ENCODE data around the gene TBCA.
"Not testable (repeated sequence)": the region's sequence is repeated elsewhere in the genome, so short reads cannot be mapped to it uniquely, and the experiment has no call there.

TBCA gene

DNA sequence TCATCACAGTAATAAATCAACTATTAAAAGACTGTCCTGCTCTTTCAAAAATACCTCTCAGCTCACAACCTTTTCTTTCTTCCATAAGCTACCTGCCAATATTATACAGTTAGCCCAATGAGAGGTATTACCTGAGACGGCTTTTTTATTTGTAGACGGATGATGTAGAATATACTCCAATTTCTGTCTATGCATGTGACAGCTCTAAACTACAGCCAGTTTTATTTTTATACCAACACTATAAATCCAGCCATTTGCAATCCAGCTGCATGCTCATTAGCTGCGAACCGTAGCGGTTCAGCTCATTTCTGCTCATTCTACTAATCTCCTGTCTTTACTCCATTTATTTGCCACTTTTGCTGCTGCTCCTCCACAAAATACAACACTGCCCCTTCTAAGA lies 51.2 kb downstream of the TBCA start:
- H3K4me1 ChIP-seq (ENCODE audit: insufficient read depth, low read length), result no peaks in the 10 kb centered on the region
- no peaks in the 10 kb centered on the region for H3K27me3 ChIP-seq (ENCODE audit: insufficient read depth, low read length)
- H3K4me3 ChIP-seq (ENCODE audit: low read length), result no peak overlapping the region
- no peaks in the 10 kb centered on the region for H3K9me3 ChIP-seq (ENCODE audit: low read length)
- peaks cover 2% of the 10 kb centered on the region for H3K36me3 ChIP-seq (ENCODE audit: insufficient read depth, low read length)
- H2AFZ ChIP-seq (ENCODE audit: low read depth, low read length), result no peak overlapping the region

- no peak overlapping the region for H3K4me3 ChIP-seq (ENCODE audit: low read length)
- no peaks in the 10 kb centered on the region for H3K9me3 ChIP-seq (ENCODE audit: low read length)
- no peaks in the 10 kb centered on the region for H3K36me3 ChIP-seq (ENCODE audit: insufficient read depth, low read length)
- H2AFZ ChIP-seq (ENCODE audit: low read depth, low read length), result no peak overlapping the region
- H3K27me3 ChIP-seq (ENCODE audit: insufficient read depth, low read length), result no peaks in the 10 kb centered on the region
- peaks cover 2% of the 10 kb centered on the region for H3K4me1 ChIP-seq (ENCODE audit: insufficient read depth, low read length)
These were observed 56.3 kb downstream of the TBCA start for GRCh38 chr5:77719666-77720363.

DNA sequence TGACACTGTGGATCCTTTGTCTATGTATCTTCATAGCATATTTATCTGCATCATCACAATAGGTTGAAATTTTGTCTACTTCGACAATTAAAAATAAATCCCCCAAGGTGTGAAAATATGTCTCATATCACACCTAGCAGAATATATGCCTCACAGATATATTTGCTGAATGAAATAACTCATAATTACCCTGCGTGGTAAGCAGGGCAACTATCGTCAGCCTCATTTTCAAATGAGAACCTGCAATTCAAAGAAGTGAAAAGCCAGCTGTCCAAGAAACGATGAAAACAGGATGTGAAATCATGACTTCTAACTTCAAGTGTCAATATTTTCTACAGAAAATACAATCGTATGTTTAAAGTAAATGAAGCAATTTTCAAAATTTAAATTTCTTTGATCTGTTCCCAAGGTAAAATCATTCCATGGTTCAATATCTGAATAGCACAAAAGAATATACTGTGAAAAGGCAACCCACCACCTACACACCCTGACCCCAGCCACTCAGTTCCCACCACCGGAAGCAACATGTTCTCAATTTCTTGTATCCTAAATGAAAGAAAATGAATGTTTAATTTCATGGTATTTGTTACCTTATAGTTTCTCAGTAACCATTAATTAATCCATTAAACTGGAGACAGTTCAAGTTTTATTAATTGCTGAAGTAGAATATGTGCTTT lies 57.1 kb downstream of the TBCA start:
- Histone ChIP-seq H3K4me3 (ENCODE audit: low read length) (no peak overlapping the region), H3K9me3 (ENCODE audit: low read length) (no peaks in the 10 kb centered on the region), H3K36me3 (ENCODE audit: insufficient read depth, low read length) (no peaks in the 10 kb centered on the region), H3K4me1 (ENCODE audit: insufficient read depth, low read length) (peaks cover 2% of the 10 kb centered on the region), H2AFZ (ENCODE audit: low read depth, low read length) (no peak overlapping the region), H3K27me3 (ENCODE audit: insufficient read depth, low read length) (no peaks in the 10 kb centered on the region)

GRCh38 chr5:77709993-77710685 lies 66.0 kb downstream of the TBCA start:
- H3K9me3 ChIP-seq (ENCODE audit: low read length), result no peaks in the 10 kb centered on the region
- no peaks in the 10 kb centered on the region for H3K27me3 ChIP-seq (ENCODE audit: insufficient read depth, low read length)
- H2AFZ ChIP-seq (ENCODE audit: low read depth, low read length), result no peak overlapping the region
- H3K4me1 ChIP-seq (ENCODE audit: insufficient read depth, low read length), result no peaks in the 10 kb centered on the region
- H3K36me3 ChIP-seq (ENCODE audit: insufficient read depth, low read length), result peaks cover 31% of the 10 kb centered on the region
- no peak overlapping the region for H3K4me3 ChIP-seq (ENCODE audit: low read length)

DNA sequence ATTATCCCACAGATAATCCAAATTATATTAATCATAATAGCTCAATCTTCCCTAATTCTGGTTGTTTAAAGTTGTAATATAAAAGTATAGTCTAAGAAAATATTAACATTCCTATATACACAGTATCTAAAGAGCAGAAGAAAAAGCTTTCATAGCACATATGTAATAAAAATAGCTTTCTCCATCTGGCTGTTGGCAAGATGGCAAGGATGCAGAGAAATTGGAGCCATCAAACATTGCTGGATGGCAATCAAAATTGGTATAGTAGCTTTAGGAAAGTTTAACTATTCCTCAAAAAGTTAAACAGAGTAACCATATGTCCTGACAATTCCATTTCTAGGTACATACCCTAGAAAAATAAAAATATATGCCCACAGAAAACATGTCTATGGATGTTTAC lies 66.8 kb downstream of the TBCA start:
- Histone ChIP-seq H3K4me3 (ENCODE audit: low read length) (no peak overlapping the region), H3K9me3 (ENCODE audit: low read length) (no peaks in the 10 kb centered on the region), H3K27me3 (ENCODE audit: insufficient read depth, low read length) (no peaks in the 10 kb centered on the region), H3K4me1 (ENCODE audit: insufficient read depth, low read length) (no peaks in the 10 kb centered on the region), H2AFZ (ENCODE audit: low read depth, low read length) (no peak overlapping the region), H3K36me3 (ENCODE audit: insufficient read depth, low read length) (peaks cover 39% of the 10 kb centered on the region)

GRCh38 chr5:77707791-77708190 lies 68.3 kb downstream of the TBCA start:
- Histone ChIP-seq H3K27me3 (ENCODE audit: insufficient read depth, low read length) (no peaks in the 10 kb centered on the region), H3K4me3 (ENCODE audit: low read length) (no peak overlapping the region), H3K4me1 (ENCODE audit: insufficient read depth, low read length) (no peaks in the 10 kb centered on the region), H2AFZ (ENCODE audit: low read depth, low read length) (no peak overlapping the region), H3K9me3 (ENCODE audit: low read length) (no peaks in the 10 kb centered on the region), H3K36me3 (ENCODE audit: insufficient read depth, low read length) (peaks cover 51% of the 10 kb centered on the region)

- H3K36me3 ChIP-seq (ENCODE audit: insufficient read depth, low read length), result peaks cover 25% of the 10 kb centered on the region
- not testable (repeated sequence) for H3K4me3 ChIP-seq (ENCODE audit: low read length); H2AFZ ChIP-seq (ENCODE audit: low read depth, low read length); H3K9me3 ChIP-seq (ENCODE audit: low read length); H3K4me1 ChIP-seq (ENCODE audit: insufficient read depth, low read length); H3K27me3 ChIP-seq (ENCODE audit: insufficient read depth, low read length)
These were observed 76.6 kb downstream of the TBCA start for GRCh38 chr5:77699569-77699968.

- H2AFZ ChIP-seq (ENCODE audit: low read depth, low read length), result no peak overlapping the region
- H3K9me3 ChIP-seq (ENCODE audit: low read length), result peaks cover 5% of the 10 kb centered on the region
- H3K27me3 ChIP-seq (ENCODE audit: insufficient read depth, low read length), result no peaks in the 10 kb centered on the region
- peaks cover 18% of the 10 kb centered on the region for H3K36me3 ChIP-seq (ENCODE audit: insufficient read depth, low read length)
- no peak overlapping the region for H3K4me3 ChIP-seq (ENCODE audit: low read length)
- no peaks in the 10 kb centered on the region for H3K4me1 ChIP-seq (ENCODE audit: insufficient read depth, low read length)
These were observed 77.2 kb downstream of the TBCA start for GRCh38 chr5:77698920-77699319.

DNA sequence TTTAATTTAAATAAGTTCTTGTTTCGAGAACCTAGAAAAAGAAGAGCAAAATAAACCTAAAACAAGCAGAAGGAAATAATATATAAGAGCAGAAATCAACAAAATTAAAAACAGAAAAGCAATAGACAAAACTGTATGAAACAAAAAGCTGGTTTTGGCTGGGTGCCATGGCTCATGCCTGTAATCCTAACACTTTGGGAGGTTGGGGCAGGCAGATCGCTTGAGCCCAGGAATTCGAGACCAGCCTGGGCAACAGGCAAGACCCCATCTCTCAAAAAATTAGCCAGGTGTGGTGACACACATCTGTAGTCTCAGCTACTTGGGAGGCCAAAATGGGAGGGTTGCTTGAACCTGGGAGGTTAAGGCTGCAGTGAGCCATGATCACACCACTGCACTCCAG lies 78.4 kb downstream of the TBCA start:
- H2AFZ ChIP-seq (ENCODE audit: low read depth, low read length), result no peak overlapping the region
- no peaks in the 10 kb centered on the region for H3K4me1 ChIP-seq (ENCODE audit: insufficient read depth, low read length)
- H3K36me3 ChIP-seq (ENCODE audit: insufficient read depth, low read length), result peaks cover 14% of the 10 kb centered on the region
- no peak overlapping the region for H3K4me3 ChIP-seq (ENCODE audit: low read length)
- no peaks in the 10 kb centered on the region for H3K27me3 ChIP-seq (ENCODE audit: insufficient read depth, low read length)
- H3K9me3 ChIP-seq (ENCODE audit: low read length), result peaks cover 5% of the 10 kb centered on the region

DNA sequence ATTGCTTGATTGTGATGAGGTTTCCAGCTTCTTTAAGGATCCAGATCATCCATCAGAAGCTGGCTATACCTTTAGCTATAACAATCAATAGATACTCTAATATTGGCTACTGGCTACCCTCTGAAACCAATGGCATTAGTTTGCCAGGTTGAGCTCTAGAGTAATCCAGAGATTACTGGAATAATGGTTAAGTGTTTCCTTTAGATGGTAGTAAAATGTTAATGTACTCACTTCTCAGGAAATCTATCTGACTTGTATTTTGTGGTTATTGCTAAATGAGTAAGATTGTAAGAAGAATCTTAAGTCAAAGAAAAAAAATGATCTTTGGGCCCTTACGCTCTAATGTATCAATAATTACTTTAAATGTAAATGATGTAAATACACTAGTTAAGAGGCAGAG lies 80.0 kb downstream of the TBCA start:
- H3K4me3 ChIP-seq (ENCODE audit: low read length), result no peak overlapping the region
- no peaks in the 10 kb centered on the region for H3K27me3 ChIP-seq (ENCODE audit: insufficient read depth, low read length)
- H3K36me3 ChIP-seq (ENCODE audit: insufficient read depth, low read length), result peaks cover 7% of the 10 kb centered on the region
- H3K9me3 ChIP-seq (ENCODE audit: low read length), result peaks cover 5% of the 10 kb centered on the region
- H3K4me1 ChIP-seq (ENCODE audit: insufficient read depth, low read length), result no peaks in the 10 kb centered on the region
- H2AFZ ChIP-seq (ENCODE audit: low read depth, low read length), result no peak overlapping the region

GRCh38 chr5:77693913-77694312 lies 82.2 kb downstream of the TBCA start:
- no peaks in the 10 kb centered on the region for H3K27me3 ChIP-seq (ENCODE audit: insufficient read depth, low read length)
- H3K4me1 ChIP-seq (ENCODE audit: insufficient read depth, low read length), result no peaks in the 10 kb centered on the region
- H2AFZ ChIP-seq (ENCODE audit: low read depth, low read length), result no peak overlapping the region
- H3K36me3 ChIP-seq (ENCODE audit: insufficient read depth, low read length), result peaks cover 15% of the 10 kb centered on the region
- peaks cover 5% of the 10 kb centered on the region for H3K9me3 ChIP-seq (ENCODE audit: low read length)
- no peak overlapping the region for H3K4me3 ChIP-seq (ENCODE audit: low read length)

- peaks cover 9% of the 10 kb centered on the region for H3K36me3 ChIP-seq (ENCODE audit: insufficient read depth, low read length)
These were observed 92.9 kb downstream of the TBCA start for GRCh38 chr5:77683171-77683732.

DNA sequence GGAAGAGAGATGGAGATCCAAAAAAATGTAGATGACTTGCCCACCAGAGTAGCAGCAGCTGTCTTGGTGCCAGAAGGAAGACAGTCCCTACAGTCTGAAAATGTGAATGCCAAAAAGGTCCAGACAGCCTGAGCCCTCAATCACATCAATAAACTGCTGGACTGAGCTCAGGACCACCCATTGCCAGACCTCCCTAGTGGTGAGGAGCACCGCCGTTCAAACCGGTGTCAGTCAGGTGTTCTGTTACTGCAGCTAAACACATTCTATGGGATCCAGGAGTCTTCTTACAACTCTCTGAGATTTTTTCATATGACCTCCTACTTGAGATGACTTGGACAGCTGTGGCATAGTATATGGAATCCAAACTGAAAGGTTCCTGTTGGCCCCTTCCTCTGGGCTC lies 105.6 kb downstream of the TBCA start:
- H3K4me1 ChIP-seq (ENCODE audit: insufficient read depth, low read length), result peaks cover 6% of the 10 kb centered on the region
- H3K4me3 ChIP-seq (ENCODE audit: low read length), result no peak overlapping the region
- no peaks in the 10 kb centered on the region for H3K36me3 ChIP-seq (ENCODE audit: insufficient read depth, low read length)
- H3K27me3 ChIP-seq (ENCODE audit: insufficient read depth, low read length), result peaks cover 30% of the 10 kb centered on the region
- H3K9me3 ChIP-seq (ENCODE audit: low read length), result peaks cover 2% of the 10 kb centered on the region
- H2AFZ ChIP-seq (ENCODE audit: low read depth, low read length), result no peak overlapping the region

More at GRCh38 chr5:77683171-77683732, 92.9 kb downstream of the TBCA start:
- Histone ChIP-seq H3K27me3 (ENCODE audit: insufficient read depth, low read length) (no peaks in the 10 kb centered on the region), H3K4me1 (ENCODE audit: insufficient read depth, low read length) (no peaks in the 10 kb centered on the region), H2AFZ (ENCODE audit: low read depth, low read length) (no peak overlapping the region), H3K9me3 (ENCODE audit: low read length) (no peaks in the 10 kb centered on the region), H3K4me3 (ENCODE audit: low read length) (no peak overlapping the region)
